NCI-H748 treated with DMSO at 0.1 percent for 48 hours (cell line): ENCODE measurements around the gene CHID1.

Experiments
- DNase-seq: peaks from one replicate; lab custom pipeline; 2025; lab: John Stamatoyannopoulos, UW

The CHID1 gene

DNA sequence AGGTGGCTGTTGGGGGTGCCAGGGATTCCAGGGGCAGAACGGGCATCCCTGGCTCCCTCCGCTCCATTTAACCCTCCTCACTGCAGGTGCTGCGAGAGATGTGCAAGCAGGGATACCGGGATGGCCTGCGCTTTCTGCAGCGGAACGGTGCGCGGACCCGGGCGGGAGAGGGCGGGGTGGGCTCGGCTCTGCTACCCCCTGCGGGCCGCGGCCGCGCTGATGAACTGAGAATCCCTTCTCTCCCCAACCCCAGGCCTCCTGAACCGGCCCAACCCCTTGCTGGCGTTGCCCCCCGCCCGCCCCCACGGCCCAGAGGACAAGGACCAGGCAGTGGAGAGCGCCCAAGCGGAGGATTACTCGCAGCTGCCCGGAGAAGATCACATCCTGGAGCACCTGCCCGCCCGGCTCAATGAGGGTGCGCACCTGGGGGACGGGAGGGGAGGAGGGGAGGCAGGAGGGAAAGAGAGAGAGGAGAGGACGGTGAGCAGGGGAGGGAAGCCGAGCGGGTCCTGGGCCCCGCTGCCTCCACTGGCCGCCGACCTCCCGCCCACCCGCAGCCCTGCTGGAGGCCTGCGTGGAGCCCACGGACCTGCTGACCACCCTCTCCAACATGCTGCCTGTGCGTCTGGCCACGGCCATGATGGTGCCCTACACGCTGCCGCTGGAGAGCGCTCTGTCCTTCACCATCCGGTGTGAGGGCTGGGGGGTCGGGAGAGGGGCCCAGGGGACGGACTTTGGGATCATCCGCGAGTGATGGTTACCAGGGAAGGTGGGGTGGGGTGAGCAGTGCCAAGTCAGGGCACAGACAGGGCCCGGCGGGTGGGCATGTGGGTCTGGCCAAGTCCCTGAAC is 86.9 kb downstream of the CHID1 start:
- no peak for DNase-seq

DNA sequence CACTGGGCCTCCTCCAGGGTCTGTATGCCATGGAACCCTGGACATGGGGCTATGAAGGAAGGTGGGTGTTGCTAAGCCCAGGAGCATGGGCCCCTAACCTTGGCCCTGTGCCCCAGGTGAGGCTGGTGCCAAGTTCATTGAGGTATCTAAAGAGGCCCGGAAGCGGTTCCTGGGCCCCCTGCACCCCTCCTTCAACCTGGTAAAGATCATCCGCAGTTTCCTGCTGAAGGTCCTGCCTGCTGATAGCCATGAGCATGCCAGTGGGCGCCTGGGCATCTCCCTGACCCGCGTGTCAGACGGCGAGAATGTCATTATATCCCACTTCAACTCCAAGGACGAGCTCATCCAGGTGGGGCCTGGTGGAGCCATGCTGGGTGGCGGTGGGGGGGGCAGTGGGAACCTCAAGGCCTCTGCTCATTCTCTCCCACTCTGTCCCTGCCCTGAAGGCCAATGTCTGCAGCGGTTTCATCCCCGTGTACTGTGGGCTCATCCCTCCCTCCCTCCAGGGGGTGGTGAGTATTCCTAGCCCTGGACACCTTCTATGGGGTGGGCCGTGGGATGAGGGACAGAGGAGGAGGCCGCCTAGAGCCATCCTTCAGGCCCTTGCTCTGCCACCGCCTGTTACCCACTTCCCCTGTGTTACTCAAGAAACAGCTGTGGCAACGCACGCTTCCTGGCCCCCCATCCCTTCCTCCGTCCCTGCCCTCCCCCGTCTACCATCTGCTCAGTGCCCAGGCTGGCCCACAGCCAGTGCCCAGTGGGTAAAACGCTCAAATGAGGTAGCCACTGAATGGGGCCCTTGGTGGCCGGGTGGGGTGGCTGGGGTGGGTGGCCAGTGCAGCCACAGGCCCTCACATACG is 88.9 kb downstream of the CHID1 start:
- no peak for DNase-seq

DNA sequence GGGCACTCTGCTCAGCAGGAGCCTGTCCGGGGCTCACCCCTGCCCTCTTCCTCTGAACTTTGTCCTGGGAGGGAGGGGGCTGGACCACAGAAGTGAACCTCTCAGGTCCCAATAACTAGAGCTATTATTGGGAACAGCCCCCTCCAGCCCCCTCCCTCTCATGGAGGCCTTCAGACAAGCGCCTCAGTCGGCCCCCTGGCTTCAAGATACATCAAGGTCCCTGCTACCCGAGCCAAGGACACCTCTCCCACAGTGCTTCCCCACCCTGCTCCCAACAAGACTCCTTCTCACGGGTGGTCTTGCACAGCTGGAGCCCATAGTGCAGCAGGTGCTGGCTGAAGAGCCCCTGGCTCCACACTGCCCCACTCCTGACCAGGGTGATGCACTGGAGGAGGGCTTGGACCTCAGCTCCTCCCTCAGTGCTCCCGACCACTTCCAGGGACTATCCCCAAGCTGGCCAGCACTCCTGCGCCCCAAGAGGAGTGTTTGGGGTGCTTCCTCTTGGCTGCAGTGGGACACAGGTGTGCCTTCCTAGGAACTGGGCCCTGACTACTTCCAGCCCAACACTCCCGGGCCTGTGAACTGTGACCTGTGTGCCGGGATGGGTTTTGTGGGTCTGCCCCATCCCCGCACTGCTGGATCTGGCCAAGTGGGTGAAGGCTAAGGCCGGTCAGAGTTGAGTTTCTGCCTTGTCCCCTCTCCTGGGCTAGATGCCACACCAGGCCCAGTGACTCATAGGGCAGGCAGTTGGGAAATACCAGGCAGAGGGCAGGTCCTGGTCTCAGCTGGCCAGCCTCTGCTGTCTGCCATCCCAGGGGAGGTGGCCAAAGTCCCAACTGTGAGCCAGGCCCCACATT is 89.7 kb downstream of the CHID1 start:
- DNase-seq: no peak

DNA sequence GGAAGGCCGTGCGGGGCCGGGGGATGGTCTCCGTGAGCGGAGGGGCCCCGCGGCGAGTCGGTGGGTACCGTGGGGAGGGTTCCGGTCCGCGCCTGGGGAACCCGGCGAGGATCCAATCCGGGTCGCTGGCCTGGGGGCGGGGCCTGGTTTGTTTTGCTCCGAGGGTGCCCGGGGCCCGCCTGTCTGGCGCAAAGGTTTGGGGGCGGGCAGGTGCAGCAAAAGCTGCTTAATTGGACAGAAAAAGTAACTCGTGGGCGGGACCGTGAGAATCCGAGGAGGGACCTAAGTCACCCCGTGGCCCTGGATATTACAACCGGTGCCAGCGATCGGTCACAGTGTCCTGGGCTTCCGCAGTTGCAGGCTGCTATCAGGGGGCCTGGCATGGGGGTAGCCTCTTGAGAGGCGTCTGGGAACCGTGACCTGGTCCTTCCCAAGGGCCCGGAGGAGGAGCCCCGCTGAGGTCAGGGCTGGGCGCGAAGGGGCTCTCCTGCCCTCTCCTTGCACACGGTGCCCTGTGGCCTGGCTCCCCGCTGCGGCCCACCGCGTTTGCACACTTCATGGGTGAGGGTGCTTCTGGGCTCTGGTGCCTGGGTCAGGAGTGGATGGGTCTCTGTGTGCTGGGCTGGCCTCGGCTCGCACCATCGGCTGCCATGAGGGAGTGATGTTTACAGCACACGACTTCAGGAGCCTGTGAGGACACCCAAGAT is 90.5 kb downstream of the CHID1 start:
- peak; percentile 30 for DNase-seq

DNA sequence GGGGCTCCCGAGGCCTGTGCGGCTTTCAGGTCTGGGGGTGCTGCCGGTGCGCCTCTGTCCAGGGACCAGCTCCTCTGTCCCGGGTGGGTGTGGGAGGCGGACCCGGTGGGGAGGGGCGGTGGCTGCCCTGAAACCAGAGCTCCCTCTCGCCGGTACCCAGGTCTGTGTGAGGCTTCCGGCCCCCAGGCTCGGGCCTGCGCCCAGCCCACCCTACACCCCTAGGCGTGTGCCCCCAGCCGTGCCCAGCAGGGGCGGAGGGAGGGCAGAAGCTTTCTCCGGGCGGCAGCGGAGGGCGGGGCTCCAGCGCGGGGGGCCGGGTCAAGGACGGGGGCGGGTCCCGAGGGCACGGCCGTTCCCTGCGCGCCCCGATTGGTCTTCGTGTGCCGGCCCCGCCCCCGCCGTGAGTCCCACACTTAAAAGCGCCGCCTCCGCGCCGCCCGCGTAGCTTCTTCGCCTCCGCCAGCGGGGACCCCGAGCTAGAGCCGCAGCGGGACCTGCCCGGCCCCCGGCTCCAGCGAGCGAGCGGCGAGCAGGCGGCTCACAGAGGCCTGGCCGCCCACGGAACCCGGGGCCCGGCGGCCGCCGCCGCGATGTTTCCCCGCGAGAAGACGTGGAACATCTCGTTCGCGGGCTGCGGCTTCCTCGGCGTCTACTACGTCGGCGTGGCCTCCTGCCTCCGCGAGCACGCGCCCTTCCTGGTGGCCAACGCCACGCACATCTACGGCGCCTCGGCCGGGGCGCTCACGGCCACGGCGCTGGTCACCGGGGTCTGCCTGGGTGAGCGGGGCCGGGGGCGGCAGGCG is 91.3 kb downstream of the CHID1 start:
- peak; percentile 64 for DNase-seq

DNA sequence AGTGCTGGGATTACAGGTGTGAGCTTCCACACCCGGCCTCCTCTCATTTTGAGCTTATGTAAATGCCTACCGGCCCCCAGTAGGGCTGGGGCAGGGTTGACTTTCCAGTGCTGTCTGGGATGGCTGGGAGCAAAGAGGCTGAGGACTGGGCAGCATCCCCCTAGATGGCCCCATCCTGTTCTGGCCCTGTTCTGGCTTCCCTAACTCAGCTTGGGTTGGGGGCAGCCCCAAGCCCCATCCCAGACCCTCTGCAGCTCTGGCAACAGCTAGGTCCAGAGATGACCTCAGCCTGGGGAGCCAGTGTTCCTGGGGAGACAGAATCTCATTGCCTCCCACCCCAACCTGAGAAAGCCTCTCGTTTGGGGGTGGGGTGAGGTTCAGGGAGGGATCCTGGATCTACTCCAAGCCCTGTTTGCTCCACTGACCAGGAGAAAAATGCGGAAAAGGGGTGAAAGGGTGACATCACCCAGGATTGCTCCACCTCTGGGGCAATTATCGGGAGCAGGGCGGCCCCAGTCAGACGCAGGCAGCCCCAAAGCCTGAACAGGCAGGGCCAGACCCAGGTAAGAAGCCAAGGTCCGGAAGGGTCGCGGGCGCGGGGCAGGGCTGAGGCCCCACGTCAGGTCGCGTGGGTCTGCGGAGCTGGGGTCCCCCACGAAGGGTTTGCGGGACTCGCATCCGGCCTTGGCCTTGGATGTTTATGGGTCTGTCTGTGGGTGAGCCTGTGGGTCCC is 92.0 kb downstream of the CHID1 start, which contains the start of gene PNPLA2:
Gene PNPLA2 (plus strand): TSS at position 519 of the 733 bp plus-strand sequence. CDS start 805 bp downstream, outside the sequence.
- no peak for DNase-seq
